ENCODE measurements around the gene IL5RA.

Gene IL5RA

DNA sequence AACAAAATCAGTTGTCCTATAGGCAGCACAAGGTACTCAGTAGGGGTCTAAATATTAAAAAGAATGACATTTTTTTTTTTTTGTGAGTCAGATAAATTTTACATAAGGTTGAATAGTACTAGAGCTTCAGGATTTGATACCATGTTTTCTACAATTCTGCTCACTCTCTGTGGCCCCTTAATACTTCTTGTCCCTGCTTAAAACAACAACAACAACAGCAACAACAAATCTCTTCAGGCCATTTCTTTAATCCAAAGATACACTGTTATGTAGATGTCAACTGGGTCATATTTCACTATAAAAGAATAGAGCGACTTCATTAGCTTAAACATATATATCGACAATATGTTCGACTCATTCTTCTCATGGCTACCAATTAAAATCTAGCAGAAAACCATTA, 3.0 kb downstream of the IL5RA start:
- no peak for DNase-seq

DNA sequence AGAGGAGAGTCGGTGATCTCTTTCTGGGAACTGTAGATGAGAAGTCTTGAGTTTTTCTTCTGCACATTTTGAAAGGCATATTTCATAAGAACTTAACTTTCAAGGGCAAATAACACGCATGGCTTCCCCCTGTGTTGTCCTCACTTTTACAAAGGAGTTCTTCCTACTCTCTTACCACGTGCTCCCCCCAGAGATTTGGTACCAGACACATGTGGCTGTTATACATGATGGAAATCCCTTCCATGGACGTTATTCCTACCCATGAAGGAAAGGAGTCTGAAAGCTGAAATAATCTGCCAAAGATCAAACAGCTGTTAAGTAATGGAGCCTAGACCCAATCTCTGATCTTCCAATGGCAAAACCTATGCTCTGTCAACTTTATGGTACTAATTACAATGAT, 4.4 kb downstream of the IL5RA start:
- DNase-seq, result no peak

DNA sequence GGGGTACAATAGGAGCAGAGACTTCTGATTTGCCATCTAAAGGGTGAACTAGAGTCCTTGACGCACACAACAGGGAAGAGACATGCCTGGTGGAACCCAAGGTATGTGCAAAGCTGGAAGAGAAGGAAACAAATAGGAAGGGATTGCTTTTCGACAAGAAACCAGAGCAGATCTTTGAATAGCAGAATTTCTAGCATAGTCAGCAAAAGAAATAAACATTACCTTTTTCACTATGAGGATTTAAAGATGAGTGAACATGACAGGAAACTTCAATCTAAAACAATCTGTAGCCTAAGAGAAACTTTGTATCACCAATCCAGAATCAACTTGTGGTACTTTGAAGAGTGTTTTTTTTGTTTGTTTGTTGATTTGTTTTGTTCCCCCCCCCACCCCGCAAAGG, 4.9 kb downstream of the IL5RA start:
- DNase-seq, result no peak

DNA sequence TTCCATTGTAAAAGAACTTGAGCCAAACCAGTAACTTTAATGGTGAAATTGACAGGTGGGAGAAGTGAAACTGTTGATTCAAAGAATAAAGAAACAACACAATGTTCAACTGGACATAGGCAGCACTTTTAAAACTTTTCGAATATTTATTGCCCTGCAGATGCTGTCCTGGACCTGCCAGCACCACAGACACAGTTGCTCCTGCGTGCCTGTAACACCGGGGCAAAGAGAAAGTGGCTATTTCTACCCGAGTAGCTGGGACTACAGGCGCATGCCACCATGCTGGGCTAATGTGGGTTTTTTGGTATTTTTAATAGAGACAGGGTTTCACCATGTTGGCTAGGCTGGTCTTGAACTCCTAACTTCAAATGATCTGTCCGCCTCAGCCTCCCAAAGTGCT, 7.4 kb downstream of the IL5RA start:
- no peak for DNase-seq

DNA sequence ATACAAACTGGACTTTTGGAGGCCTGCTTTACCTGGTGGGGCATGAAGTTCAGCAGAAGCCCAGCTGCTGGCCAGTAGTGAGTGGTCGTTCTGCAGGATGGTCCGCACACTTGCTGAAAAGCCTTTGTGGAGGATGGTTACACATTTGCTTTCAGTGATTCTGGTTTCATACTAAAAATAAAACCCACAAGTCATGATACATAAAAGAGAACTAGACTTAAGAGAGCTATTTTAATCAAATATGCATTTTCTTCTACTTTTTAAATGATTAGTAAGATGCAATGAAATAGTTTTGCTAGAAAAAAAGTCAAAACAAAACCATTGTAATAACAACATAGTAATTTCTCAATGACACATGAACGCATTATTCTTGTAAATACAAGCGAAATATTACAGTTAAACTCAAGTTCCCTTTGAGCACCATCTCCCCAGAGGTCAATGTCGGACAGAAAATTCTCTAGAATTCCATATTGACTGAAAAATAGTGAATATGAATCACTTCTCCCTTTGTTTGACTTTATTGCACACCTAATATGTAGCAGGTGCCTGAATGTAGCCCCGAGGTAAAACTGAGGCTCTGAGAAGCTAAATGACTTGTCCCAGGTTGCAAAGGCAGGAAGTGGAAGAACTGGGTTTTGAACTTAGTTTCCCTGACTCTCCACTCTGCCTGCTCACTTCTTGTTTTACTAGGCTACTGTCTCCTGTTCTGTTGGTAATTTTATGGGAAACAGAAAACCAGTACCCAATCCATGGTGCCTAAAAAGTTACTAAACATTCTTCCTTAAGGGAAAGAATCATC, 8.3 kb downstream of the IL5RA start:
- no peak for DNase-seq

DNA sequence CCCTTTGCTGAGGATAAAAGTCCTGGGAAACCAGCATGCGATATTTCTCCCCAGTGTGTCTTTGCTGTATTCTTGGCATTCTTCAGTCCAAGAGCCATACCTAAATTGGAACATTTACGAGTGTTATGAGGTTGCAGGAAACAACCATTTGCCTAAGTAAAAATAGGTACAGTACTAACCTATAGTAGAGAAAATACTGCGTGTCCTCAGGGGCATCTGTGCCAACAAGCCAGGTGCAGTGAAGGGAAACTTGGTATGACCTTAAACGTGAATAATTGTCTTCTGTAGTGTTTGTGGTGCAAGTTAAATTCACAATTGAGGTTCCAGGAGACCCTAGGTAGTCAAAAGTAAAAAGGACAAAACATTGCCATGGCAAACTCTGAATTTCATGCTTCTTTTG, 12.2 kb downstream of the IL5RA start:
- no peak for DNase-seq

DNA sequence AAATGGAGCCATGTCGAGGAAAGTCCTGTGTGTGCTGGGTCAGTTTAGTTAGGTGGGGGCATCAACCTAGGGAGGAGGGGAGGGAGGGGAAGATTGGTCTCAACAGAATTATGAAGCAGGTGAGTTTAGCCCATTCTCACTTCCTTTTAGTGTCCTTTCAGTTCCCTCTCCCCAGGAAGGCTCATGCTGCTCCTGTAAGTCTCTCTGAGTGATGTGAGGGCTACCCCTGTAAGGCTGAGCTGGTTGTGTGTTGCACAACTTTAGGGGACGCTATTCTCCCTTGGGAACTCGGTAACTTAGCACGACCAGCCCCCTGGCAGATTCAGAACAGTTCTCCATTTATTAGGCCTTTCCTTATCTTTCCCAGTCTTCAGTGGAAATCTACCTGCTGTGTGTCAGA, 21.2 kb downstream of the IL5RA start:
- DNase-seq, result no peak

DNA sequence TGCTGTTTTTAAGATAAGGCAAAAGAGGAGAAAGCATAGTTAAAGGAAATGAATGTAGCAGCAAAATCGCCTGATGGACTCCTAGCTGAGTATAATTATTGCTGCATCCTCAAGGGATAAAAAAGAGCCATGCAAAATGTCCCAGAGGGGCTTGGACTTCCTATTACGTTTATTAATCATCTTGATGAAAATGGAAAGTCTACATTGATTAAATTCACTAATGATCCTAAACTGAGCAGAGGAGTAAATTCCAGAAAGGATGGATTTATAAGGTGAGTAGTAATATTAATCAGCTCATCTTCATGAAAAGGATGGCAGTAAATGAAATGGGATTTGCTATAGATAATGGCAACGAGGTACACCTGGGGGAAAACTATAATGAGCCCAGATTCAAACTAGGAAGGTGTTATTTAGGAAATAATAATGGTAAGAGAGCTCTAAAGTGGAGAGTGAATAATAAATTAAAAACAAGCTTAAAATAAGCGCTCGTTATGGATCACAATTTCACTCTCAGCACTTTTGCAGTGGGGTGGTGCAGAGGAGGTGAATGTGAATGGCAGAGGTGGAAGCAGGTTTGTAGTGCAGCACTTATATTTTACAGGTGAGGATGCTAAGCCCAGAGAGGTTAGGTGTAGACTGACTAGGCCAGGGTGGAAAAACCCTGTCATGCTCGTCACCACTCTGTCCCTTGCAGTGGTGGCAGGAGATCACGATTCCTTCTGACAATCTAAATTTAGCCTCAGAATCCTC, 22.3 kb downstream of the IL5RA start:
- no peak for DNase-seq

DNA sequence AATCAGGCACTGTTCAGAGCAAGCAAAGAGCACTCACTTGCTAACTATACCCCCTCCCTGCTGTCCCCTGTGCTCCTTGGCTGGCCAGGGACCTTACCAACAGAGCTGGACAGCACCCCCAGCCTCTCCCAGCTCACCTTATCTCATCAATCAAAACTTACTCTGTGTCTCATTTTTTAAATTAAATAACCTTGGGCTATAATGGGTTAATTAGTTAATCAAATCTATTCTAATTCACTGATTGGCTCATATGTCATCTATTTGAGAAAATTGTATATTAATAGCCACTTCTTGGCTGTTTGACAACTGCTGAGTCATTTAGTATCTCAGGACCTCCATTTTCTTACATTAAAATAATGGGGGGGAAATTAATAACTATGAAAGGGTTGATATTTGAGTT, 22.9 kb downstream of the IL5RA start:
- DNase-seq, result no peak

DNA sequence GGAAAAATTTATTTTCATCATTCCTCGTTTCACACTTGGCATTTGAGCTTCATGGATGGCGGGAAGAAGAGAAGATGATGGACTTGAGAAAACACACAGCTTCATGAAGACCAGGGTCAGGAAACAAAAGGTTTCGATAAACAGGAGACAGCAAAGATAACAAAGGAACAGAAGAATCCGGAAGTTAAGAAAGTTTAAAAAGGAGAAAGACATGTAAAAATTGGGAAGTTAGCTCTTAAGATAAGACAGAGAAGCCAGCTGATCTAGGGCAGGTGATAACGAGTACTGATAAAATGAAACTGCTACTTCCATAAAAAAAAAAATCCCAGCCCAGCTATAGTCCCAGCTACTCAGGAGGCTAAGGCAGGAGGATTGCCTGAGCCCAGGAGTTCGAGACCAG, 23.9 kb downstream of the IL5RA start:
- DNase-seq, result no peak

DNA sequence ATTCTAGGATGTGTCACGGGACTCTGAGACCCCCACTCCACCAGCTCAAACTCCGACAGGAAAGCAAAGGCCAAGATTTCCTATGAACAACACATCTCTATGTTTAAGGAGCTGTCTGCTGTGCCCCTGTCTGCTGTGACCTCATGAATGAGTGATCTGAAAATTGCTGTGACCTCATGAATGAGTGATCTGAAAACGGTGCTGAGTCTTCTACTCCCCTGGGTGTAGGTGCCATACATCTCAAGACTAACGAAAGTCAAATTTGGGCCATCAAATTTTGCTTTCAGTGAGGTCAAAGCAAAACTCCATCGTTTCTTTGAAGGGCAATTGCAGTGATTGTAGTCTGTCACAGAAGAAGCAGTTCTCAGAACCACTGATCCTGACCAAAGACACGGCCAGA, 24.4 kb downstream of the IL5RA start:
- no peak for DNase-seq

DNA sequence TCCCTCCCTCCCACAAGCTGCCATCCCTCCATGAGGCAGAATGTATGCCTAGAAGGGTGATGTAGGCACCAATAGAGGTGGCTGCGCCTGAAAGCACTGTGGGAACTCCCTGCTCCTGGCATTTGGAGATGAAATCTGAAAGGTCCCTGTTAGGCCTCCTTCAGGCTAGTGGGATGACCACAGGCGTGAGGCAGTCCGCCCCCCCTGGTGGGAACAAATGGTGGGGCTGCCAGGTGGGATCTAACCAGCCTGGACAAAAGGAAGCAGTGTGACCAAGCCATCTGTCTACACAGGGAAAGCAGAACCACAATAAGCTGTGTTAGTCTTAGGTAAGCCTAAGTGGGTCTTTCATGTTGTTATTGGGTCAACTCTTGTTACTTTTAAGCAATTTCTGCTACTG, 25.3 kb downstream of the IL5RA start:
- no peak for DNase-seq

DNA sequence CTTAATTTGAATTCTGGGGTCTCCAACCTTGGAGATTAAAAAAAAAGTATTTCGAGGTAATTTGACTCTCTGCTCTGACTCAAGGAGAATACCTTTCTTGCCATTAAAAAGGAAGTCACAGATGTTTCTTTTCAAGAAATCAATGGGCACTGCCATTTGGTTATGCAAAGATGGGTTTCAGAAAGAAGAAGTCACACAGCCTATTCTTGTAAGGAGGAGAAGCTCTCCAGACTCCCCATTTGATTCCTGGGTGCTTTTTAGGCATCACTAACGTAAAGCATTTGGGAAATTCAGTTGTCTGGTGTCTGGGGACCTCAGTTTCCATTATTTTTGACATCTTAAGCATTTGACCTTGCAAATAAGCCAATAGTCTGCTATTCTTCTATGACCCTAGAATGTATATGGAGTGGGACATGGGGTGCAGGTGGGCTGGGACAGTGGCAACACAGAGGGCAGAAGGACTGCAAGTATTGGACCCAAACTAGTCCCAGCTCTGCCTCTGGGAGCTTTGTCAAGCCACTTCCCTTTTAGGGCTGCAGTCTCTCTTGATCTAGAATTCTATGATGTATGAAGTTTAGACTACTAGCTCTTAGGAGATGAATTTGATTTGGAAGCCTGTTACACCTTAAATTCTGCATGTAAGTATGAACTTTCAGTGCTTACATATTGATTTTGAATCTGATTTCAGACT, 27.8 kb downstream of the IL5RA start:
- DNase-seq, result no peak

DNA sequence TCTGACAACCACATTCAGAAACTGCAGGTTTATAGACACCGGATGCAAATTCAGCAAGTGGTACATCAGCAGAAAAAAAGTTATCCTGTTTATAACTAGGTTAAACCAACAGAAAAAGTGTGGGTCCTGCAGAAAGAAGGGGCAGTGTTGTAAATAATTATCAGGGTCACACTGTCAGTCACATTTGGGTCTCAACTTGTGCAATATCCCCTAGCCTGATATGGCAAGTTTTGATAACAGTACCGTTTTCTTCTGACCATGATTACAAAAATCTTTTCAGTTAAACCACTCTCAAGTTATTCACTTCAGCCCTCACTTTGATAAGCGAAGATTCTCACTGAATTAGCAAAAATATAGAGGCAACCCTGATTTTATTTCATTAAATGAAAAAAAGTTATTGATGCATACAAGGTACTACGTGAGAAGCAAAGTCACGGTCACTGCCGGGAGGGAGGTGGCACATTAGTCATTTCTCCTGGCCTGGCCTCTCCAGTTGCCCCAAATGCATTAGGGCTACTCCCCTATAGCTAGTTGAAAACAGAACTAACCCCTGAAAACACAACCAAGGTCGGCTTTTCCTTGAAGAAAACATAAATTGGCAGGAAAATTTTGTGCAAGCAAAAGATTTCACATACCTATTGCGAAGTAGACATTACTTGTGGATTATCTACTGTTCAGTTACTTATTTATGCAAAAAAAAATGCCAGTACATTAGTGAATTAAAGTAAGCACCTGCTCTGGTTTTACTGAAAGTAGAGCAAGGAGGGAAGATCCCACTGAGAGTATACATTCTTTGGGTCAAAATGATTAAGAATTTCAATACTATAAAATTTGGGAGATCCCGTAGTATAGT, 28.6 kb downstream of the IL5RA start:
- no peak for DNase-seq

DNA sequence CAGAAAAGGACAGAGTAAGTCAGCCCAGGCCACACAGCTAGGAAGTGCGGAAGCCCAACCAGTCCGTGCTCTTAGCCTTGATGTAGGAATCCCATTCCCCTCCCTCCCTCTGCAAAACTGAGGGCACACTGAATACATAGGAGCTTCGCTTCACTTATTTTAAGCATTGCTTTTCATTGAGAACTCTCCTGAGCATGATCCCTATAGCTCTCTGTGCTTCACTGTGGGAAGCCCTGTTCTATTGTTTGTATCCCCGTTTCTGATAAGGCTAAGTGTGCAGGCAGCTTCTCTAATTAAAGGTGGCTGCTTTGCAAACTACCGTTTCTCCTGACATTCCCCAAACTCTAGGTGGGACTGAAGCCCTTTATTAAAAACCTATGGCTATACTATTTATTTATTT, 29.9 kb downstream of the IL5RA start:
- no peak for DNase-seq

DNA sequence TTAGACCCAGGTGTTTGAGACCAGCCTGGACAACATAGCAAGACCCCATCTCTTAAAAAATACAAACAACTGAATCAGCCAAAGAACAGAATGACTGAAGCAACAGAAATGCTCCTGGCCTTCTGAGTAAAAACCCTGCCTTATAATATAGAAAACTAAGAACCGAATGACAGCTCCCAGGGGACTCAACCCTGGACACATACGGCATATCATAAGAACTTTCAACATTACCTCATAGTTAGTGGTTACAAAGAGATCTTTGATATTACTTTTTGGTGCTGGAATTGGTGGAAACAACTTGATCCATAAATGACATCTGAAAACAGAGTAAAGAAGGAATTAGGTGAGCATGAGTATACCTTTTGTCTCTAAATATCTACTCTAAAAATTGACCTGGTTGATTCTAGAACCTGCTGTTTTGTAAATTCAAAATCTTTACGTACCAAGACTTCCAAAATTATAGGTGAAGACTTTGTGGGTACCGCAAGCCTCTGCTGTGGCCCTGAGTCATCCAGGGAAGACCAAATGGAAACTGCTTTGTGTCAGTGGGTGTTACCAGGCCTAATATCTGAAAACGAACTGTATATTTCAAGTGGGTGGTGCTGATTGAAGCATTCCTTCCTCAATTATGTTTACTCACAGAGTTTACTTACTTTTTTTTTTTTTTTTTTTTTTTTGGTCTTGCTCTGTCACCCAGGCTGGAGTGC, 35.5 kb downstream of the IL5RA start:
- DNase-seq, result no peak

DNA sequence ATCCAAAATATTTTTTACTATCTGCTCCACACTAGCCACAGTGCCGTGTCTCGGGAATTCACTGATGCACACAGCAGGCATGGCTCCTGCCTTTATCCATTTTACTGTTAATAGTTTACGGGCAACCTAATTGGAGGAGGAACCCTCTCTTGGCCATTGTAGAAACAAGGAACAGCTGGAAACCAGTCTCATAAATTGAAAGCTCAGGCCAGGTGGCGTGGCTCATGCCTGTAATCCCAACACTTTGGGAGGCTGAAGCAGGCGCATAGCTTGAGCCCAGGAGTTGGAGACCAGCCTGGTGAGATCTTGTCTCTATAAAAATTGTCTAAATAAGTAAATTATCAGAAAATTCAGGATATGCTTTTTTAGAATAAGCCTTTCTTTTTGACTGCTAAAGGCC, 39.0 kb downstream of the IL5RA start:
- peak; percentile 22 for DNase-seq

DNA sequence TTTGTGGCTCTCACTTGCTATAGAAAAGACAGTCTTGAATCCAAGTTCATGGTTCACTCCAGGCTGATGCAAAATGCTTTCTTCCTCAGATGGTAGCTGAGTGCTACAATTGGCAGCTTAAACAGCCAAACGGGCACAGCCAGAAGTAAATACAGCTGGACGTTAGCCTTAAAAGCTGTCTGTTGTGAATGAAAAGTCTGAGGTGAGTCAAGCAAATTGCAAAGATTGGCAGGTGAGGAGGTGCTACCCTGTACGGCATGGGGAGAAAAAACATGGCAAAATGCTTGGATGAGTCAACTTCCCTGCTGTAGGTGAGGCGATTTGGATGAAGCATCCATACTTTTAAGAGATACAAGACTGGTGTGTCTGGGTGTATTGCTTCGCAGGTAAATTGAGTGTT, 40.5 kb downstream of the IL5RA start:
- DNase-seq, result no peak

DNA sequence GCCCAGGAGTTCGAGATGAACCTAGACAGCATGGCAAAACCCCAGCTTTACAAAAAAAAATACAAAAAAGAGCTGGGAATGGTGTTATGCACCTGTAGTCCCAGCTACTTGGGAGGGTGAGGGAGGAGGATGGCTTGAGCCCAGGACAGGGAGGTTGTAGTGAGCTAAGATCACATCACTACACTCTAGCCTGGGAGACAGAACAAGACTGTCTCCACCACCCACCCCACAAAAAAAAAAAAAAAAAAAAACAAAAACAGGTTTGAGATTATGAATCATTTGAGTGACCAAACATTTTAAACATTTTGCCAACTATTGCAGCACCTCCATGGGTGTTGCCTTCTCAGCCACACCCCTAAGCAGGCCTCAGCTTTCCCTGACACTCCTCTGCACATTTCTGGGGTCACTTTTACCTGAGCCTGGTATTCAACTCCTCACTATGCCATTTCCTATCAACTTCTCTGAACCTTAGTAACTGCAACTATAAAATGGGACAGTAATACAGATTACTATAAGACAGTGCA, 41.8 kb downstream of the IL5RA start:
- DNase-seq, result no peak

DNA sequence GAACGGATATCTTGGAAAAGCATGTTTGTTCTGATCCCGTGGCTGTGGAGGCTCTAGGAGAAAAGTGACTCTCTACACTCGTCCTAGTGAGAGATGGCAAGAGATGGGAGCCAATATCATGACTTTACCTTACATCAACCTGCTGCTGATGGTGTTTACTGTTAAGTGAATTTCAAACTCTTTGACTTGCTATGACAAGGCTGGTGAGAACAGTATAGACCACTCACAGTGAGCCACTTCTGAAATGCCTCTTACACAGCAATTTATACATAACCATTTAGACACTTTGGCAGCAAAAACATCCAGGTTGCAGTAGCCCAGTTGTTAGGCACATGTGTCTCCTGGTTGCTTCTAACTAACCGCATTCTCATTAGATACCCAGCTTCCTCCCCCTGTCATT, 43.3 kb downstream of the IL5RA start:
- DNase-seq, result no peak

DNA sequence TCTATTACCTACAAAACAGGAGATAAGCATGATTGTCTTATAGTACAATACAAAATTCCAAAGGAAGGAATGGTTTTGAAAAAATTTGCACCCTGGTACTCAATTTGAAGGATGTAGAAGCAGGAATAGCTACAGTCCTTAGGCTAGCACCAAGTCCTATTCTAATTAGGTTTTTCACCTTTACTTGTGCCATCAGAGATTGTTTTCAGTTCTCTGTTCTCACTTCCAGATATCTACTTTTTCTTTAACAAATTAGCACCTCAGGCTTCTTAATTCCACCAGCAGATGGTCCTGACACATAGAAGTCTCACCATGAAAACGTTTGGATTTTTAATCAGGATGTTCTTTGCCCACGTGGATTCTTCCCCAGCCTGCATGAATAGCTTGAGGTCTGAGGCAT, 43.8 kb downstream of the IL5RA start:
- no peak for DNase-seq

DNA sequence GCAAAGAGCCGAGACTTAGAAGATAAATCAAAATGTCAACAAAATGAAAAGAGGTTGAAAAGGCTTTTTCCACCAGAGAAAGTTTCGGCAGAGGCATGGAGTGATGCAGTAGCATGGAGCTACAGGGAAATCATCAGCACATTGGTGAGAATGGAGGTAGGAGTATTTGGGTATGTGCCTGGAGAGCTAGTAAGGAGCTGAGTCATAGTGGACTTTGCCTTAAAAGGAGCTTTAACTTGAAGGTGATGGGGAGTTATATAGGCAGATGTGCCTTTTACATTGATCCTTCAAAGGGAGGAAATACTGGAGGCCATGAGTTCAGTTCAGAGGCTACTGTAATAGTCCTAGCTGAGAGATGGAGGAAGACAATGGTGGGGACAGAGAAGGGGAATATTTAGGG, 44.3 kb downstream of the IL5RA start:
- DNase-seq, result no peak

Measured in eye (tissue), 1 donor.